H1 (cell line): Measurements from ENCODE around the gene FGFRL1.

Experiments used
- POLR2AphosphoS5 ChIP-seq: IDR thresholded peaks from 2 replicates; pipeline ENCODE4 v1.6.1; 2011; ENCODE audit warnings: low read depth, low read length
- SP4 ChIP-seq: IDR thresholded peaks from 2 replicates; pipeline ENCODE4 v1.6.1; 2012; ENCODE audit warnings: low read length, inconsistent platforms

DNA sequence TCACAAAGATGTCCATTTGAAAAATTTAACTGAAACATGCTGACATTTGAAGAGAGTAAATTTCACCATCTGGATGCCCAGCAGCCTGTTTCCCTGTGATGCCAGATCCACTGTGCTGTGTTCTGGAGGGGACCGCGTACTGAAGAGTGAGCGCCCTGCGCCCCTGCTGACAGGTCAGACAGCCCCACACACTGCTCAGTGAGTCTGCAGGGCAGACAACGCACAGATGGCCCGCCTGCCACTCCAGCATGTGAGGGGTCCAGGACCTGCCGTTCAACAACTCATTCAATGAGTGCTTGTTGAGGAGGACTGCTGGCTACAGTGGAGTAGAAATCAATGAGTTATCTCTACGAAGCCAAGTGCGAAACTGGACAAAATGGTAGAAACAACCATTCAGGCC is 49.2 kb downstream of the FGFRL1 start:
- TF ChIP-seq POLR2AphosphoS5: no peak
- no peak for TF ChIP-seq SP4
